ENCODE results near the gene AGPS. TPM values are rescaled to one million over a fixed set of nuclear protein-coding genes. Genes with fewer than 3 reads are reported as not detected.

AGPS gene
- total RNA-seq, 4 donors from 2014 or later, result 21.4 to 50.9 (median 34.3) TPM

DNA sequence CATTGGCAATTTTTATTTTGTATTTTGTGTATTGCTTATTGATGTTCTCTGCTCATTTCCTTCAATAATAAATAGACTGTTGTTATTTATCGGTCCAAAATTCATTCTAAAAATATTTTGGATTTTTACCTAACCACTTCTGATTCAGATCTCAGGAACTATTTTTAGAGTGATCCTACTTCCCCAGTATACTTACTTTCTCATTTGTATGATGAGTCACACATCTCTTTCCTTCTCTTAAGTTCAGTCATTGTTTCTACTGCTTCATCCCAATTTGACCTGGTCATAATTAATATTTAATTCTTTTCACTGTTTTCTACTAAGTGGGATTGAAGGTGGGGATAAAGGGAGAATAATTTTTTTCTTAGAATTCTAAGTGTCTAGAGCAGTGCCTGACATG, 75.1 kb downstream of the AGPS start:
- Histone ChIP-seq H3K27me3 (no peaks in the 10 kb centered on the region), H3K36me3 (peaks cover 0 to 34% of the 10 kb centered on the region in 2 donors), H3K9me3 (peaks cover 0 to 17% (median 0%) of the 10 kb centered on the region in 3 donors), H3K4me1 (no peaks in the 10 kb centered on the region), H3K27ac (no peak overlapping the region), H3K4me3 (no peak overlapping the region)
- 27 to 67% methylated on average over 1 of the region's 1 CpG for WGBS, 2 donors (ENCODE audit: low coverage in 1 of 2)
- TF ChIP-seq POLR2AphosphoS5 (IDR thresholded peaks at IDR 0.05) (no peak), CTCF (IDR thresholded peaks at IDR 0.05) (no peak), EP300 (IDR thresholded peaks at IDR 0.05) (no peak), POLR2A (IDR thresholded peaks at IDR 0.05) (no peak)
- ATAC-seq, result no peak

DNA sequence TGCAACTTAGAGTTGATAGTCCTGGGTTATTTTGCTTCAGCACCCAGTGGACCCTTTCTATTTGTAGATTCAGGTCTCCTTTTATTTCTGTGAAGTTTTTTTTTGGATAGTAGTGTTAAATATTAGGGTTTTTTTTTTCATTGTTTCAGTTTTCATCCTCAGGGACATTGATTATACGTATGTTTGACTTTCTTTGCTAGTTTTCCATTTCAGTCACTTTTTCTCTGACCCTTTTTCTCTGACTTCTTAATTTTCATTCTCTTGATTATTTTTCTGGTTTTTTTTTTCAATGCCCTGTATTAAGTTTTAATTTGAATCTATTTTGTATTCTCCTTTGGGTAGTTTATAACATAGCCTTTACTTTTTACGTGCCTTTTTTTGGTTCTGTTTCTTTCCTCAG, 79.4 kb downstream of the AGPS start:
- 100% methylated on average over 1 to 2 of the region's 2 CpGs for WGBS, 2 donors (ENCODE audit: low coverage in 1 of 2)
- Histone ChIP-seq H3K36me3 (peaks cover 0 to 11% of the 10 kb centered on the region in 2 donors), H3K4me1 (no peaks in the 10 kb centered on the region), H3K27ac (no peak overlapping the region), H3K9me3 (peaks cover 0 to 19% (median 0%) of the 10 kb centered on the region in 3 donors), H3K27me3 (no peaks in the 10 kb centered on the region), H3K4me3 (no peak overlapping the region)
- TF ChIP-seq CTCF (IDR thresholded peaks at IDR 0.05) (no peak), POLR2A (IDR thresholded peaks at IDR 0.05) (no peak), POLR2AphosphoS5 (IDR thresholded peaks at IDR 0.05) (no peak), EP300 (IDR thresholded peaks at IDR 0.05) (no peak)
- no peak for ATAC-seq

DNA sequence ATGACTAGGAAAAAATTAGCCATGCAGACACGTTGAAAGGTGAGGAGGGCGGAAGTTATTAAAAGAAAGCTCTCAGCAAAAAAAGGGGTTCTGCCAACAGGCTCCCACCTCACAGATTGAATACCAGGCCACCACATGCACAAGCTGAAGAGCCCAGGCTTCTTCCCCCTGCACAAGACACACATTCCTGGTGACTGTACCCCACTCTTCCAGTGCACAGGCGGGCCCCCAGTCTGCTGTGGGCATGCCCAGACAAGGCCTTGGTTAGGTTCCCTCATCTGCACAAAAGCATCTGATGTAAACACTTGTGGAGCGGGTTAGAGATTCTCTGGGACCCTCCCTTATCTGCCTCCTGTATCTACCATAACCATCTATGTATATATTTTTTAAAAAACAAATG, 81.7 kb downstream of the AGPS start:
- Histone ChIP-seq H3K36me3 (peaks cover 0 to 16% of the 10 kb centered on the region in 2 donors), H3K4me1 (no peaks in the 10 kb centered on the region), H3K9me3 (peaks cover 0 to 19% (median 0%) of the 10 kb centered on the region in 3 donors), H3K27me3 (no peaks in the 10 kb centered on the region), H3K27ac (no peak overlapping the region), H3K4me3 (no peak overlapping the region)
- 67 to 91% methylated on average over 2 to 3 of the region's 4 CpGs for WGBS, 2 donors (ENCODE audit: low coverage in 1 of 2)
- TF ChIP-seq EP300 (IDR thresholded peaks at IDR 0.05), result no peak
- no peak for TF ChIP-seq CTCF (IDR thresholded peaks at IDR 0.05)
- TF ChIP-seq POLR2AphosphoS5 (IDR thresholded peaks at IDR 0.05), result no peak
- TF ChIP-seq POLR2A (IDR thresholded peaks at IDR 0.05), result no peak
- no peak for ATAC-seq

DNA sequence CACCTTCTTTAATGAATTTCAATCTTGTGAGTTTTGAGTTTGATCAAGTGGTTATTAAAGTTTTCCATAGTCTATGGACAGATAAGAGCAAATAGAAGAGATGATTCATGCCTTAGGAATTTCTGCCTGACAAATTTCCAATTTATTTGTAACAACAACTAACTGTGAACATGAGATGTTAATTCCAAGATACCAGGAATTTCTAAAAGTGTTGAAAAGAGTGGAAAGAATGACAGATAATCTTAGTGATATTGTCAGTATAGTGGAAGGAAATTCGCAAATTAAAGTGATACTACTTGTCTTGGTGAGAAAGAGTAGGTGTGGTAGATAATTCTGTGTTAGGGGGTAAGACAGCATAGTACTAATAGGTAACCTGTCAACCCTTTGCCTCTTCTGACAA, 82.4 kb downstream of the AGPS start:
- H3K36me3 ChIP-seq, result peaks cover 0 to 16% of the 10 kb centered on the region in 2 donors
- no peak for ATAC-seq
- WGBS, 2 donors (ENCODE audit: low coverage in 1 of 2), result 68 to 83% methylated on average over 1 of the region's 1 CpG

GRCh38 chr2:177476897-177477296, 84.3 kb downstream of the AGPS start:
- Histone ChIP-seq H3K4me3 (no peak overlapping the region), H3K36me3 (peaks cover 0 to 16% of the 10 kb centered on the region in 2 donors), H3K27ac (no peak overlapping the region), H3K27me3 (no peaks in the 10 kb centered on the region), H3K9me3 (peaks cover 0 to 10% (median 0%) of the 10 kb centered on the region in 3 donors), H3K4me1 (no peaks in the 10 kb centered on the region)
- TF ChIP-seq CTCF (IDR thresholded peaks at IDR 0.05) (no peak), POLR2A (IDR thresholded peaks at IDR 0.05) (no peak), EP300 (IDR thresholded peaks at IDR 0.05) (no peak), POLR2AphosphoS5 (IDR thresholded peaks at IDR 0.05) (no peak)
- no peak for ATAC-seq
- 97% methylated on average over 5 of the region's 5 CpGs for WGBS, 2 donors (ENCODE audit: low coverage in 1 of 2)

More for the DNA sequence above, 82.4 kb downstream of the AGPS start:
- no peak overlapping the region for H3K4me3 ChIP-seq
- no peaks in the 10 kb centered on the region for H3K27me3 ChIP-seq
- no peak for TF ChIP-seq EP300 (IDR thresholded peaks at IDR 0.05)
- H3K9me3 ChIP-seq, result peaks cover 0 to 19% (median 0%) of the 10 kb centered on the region in 3 donors
- no peaks in the 10 kb centered on the region for H3K4me1 ChIP-seq
- H3K27ac ChIP-seq, result no peak overlapping the region

All from gastroesophageal sphincter (tissue), 4 donors.